ENCODE data around the gene SOX6. TPM values are rescaled to one million over a fixed set of nuclear protein-coding genes. Genes with fewer than 3 reads are reported as not detected.

SOX6 gene
- total RNA-seq, 1 experiment from 2014 or later: not detected

DNA sequence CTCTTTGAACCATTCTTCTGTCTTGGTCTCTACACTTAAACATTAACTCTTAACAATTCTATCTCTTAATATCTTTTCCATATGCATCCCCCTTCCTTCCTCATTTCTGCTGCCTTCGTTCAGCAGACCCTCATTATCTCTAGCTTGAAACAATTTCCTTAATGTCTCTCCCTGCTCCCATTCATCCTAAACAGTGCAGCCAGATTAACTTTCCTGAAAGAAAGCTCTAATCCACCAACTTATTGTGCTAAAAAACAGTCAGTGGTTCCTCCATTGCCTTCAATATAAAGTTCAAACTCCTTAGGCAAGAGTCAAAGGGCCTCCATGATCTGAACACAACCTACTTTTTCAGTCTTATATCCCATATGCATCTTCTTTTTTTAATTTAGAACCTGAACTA, 42.5 kb downstream of the SOX6 start:
- no peak overlapping the region for H3K18ac ChIP-seq (ENCODE audit: insufficient read length, low read depth, low read length)

More for the DNA sequence above, 42.5 kb downstream of the SOX6 start:
- Histone ChIP-seq H2BK12ac (ENCODE audit: insufficient read length, low read depth, low read length) (no peak overlapping the region), H3K9me3 (ENCODE audit: control insufficient read depth, low read depth, low read length) (no peaks in the 10 kb centered on the region), H3K79me1 (ENCODE audit: insufficient read depth, low read depth, low read length, poor library complexity, severe bottlenecking) (no peaks in the 10 kb centered on the region), H3K79me2 (ENCODE audit: insufficient read depth, low read length) (no peaks in the 10 kb centered on the region), H2AFZ (ENCODE audit: low read length) (no peak overlapping the region), H4K8ac (replicated peaks; ENCODE audit: insufficient read length, low read depth, low read length) (no peak overlapping the region), H4K20me1 (ENCODE audit: control insufficient read depth, insufficient read depth, insufficient read length) (no peaks in the 10 kb centered on the region), H3K4me2 (ENCODE audit: insufficient read depth, insufficient read length, low read length) (no peak overlapping the region), H4K5ac (ENCODE audit: insufficient read length, low read depth, low read length) (no peak overlapping the region), H3K14ac (ENCODE audit: insufficient read depth, low read length) (no peak overlapping the region), H3K23me2 (ENCODE audit: insufficient read length, low read depth, low read length, poor library complexity, severe bottlenecking) (no peaks in the 10 kb centered on the region), H3K56ac (ENCODE audit: insufficient read length, low read depth, low read length) (no peak overlapping the region), H2BK120ac (ENCODE audit: low read depth, low read length, poor library complexity, severe bottlenecking) (no peak overlapping the region), H3K4ac (ENCODE audit: low read depth, low read length) (no peak overlapping the region), H2BK15ac (ENCODE audit: low read depth, low read length) (no peak overlapping the region), H3K27me3 (ENCODE audit: insufficient read depth, low read length) (no peaks in the 10 kb centered on the region), H3K27ac (ENCODE audit: insufficient read length, low read depth, low read length) (no peak overlapping the region), H2BK5ac (ENCODE audit: insufficient read length, low read length) (no peak overlapping the region), H2BK20ac (ENCODE audit: low read depth, low read length, poor library complexity, severe bottlenecking) (no peak overlapping the region), H4K91ac (ENCODE audit: insufficient read length, low read depth, low read length) (no peak overlapping the region), H3T11ph (ENCODE audit: low read length) (no peak overlapping the region), H2AK5ac (ENCODE audit: insufficient read length, low read length) (no peak overlapping the region), H3K4me1 (ENCODE audit: insufficient read depth, low read length) (no peaks in the 10 kb centered on the region), H3K9ac (ENCODE audit: extremely low read depth, insufficient read length, low read length) (no peak overlapping the region), H3K23ac (ENCODE audit: insufficient read length, low read depth, low read length) (no peak overlapping the region)
- no peak for DNase-seq
- Mint-ChIP-seq H3K27me3 (ENCODE audit: low read depth) (peaks cover 7% of the 10 kb centered on the region; the same call in 1 of the 2 replicates), H3K4me1 (no peaks in the 10 kb centered on the region), H3K4me3 (no peak overlapping the region), H3K36me3 (ENCODE audit: insufficient read depth in 1 of 3, low read depth in 3 of 3) (no peaks in the 10 kb centered on the region), H3K9me3 (no peaks in the 10 kb centered on the region), H3K27ac (no peak overlapping the region)
- TF ChIP-seq, protein P1, sequence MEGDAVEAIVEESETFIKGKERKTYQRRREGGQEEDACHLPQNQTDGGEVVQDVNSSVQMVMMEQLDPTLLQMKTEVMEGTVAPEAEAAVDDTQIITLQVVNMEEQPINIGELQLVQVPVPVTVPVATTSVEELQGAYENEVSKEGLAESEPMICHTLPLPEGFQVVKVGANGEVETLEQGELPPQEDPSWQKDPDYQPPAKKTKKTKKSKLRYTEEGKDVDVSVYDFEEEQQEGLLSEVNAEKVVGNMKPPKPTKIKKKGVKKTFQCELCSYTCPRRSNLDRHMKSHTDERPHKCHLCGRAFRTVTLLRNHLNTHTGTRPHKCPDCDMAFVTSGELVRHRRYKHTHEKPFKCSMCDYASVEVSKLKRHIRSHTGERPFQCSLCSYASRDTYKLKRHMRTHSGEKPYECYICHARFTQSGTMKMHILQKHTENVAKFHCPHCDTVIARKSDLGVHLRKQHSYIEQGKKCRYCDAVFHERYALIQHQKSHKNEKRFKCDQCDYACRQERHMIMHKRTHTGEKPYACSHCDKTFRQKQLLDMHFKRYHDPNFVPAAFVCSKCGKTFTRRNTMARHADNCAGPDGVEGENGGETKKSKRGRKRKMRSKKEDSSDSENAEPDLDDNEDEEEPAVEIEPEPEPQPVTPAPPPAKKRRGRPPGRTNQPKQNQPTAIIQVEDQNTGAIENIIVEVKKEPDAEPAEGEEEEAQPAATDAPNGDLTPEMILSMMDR (conservative IDR thresholded peaks at IDR 0.05): no peak
- WGBS (ENCODE audit: extremely low coverage, insufficient read length, low lambda C conversion rate): 100% methylated on average over 1 of the region's 1 CpG
